ENCODE results near the gene FAM170B. TPM values are rescaled to one million over a fixed set of nuclear protein-coding genes. Genes with fewer than 3 reads are reported as not detected.

Gene FAM170B
- total RNA-seq, 2 donors from 2014 or later: not detected

GRCh38 chr10:49120911-49121310, 12.9 kb downstream of the FAM170B start:
- DNase-seq (ENCODE audit: low spot score): no peak
- Histone ChIP-seq H3K36me3 (no peaks in the 10 kb centered on the region), H3K27me3 (no peaks in the 10 kb centered on the region), H3K27ac (no peak overlapping the region), H3K4me3 (no peak overlapping the region), H3K4me1 (no peaks in the 10 kb centered on the region), H3K9me3 (no peaks in the 10 kb centered on the region)
- TF ChIP-seq CTCF (IDR thresholded peaks at IDR 0.05): no peak

- no peak for DNase-seq (ENCODE audit: low spot score)
- Histone ChIP-seq H3K36me3 (no peaks in the 10 kb centered on the region), H3K27ac (no peak overlapping the region), H3K27me3 (no peaks in the 10 kb centered on the region), H3K4me3 (no peak overlapping the region), H3K4me1 (peaks cover 0 to under 1% of the 10 kb centered on the region in 2 donors), H3K9me3 (no peaks in the 10 kb centered on the region)
- TF ChIP-seq CTCF (IDR thresholded peaks at IDR 0.05): no peak
Observed at GRCh38 chr10:49119746-49120145, 14.1 kb downstream of the FAM170B start.

GRCh38 chr10:49118430-49119074, 15.3 kb downstream of the FAM170B start:
- H3K4me1 ChIP-seq: peaks cover 0 to 13% of the 10 kb centered on the region in 2 donors
- no peaks in the 10 kb centered on the region for H3K36me3 ChIP-seq
- H3K9me3 ChIP-seq: no peaks in the 10 kb centered on the region
- no peak for DNase-seq (ENCODE audit: low spot score)
- H3K27me3 ChIP-seq: no peaks in the 10 kb centered on the region
- H3K27ac ChIP-seq: no peak overlapping the region
- no peak overlapping the region for H3K4me3 ChIP-seq
- no peak for TF ChIP-seq CTCF (IDR thresholded peaks at IDR 0.05)

- Histone ChIP-seq H3K4me1 (peaks cover 0 to 22% of the 10 kb centered on the region in 2 donors), H3K27me3 (no peaks in the 10 kb centered on the region), H3K36me3 (no peaks in the 10 kb centered on the region), H3K27ac (peak overlapping the region in 1 of 2 donors; percentile 23), H3K9me3 (no peaks in the 10 kb centered on the region), H3K4me3 (no peak overlapping the region)
- TF ChIP-seq CTCF (IDR thresholded peaks at IDR 0.05): no peak
- peak; percentile 54 for DNase-seq (ENCODE audit: low spot score)
Observed at GRCh38 chr10:49117376-49118070, 16.3 kb downstream of the FAM170B start.

GRCh38 chr10:49116509-49117375, 17.1 kb downstream of the FAM170B start:
- Histone ChIP-seq H3K9me3 (no peaks in the 10 kb centered on the region), H3K27ac (peak overlapping the region in 1 of 2 donors; percentile 23), H3K4me1 (peaks cover 0 to 30% of the 10 kb centered on the region in 2 donors), H3K27me3 (no peaks in the 10 kb centered on the region), H3K4me3 (no peak overlapping the region), H3K36me3 (no peaks in the 10 kb centered on the region)
- no peak for TF ChIP-seq CTCF (IDR thresholded peaks at IDR 0.05)
- DNase-seq (ENCODE audit: low spot score): peak; percentile 56

All from right atrium auricular region (tissue), 2 donors.